HepG2 (cell line): ENCODE data around the gene THADA. TPM values are rescaled to one million over a fixed set of nuclear protein-coding genes. Genes with fewer than 3 reads are reported as not detected.
A peak's percentile ranks its signal among the peaks of the same experiment; 100 is the strongest.

Experiments used
- AFF4 ChIP-seq: sonication (generic); formaldehyde crosslinking; IDR thresholded peaks from 2 replicates; pipeline ENCODE4 v1.4.0; 2020; ENCODE audit warnings: missing genetic modification reagents
- CREB1 ChIP-seq, 2 experiments: fragments of 450-650 bp in 1 of 2; IDR thresholded peaks; 2 replicates each; pipeline ENCODE4 v1.6.1; 2016 to 2017; ENCODE audit warnings: control low read depth in 1 of 2, mild to moderate bottlenecking in 1 of 2, missing compliant biosample characterization in 1 of 2, missing genetic modification characterization in 1 of 2
- DR1 ChIP-seq: sonication (generic); formaldehyde crosslinking; IDR thresholded peaks from 2 replicates; pipeline ENCODE4 v1.8.0; 2021; ENCODE audit warnings: mild to moderate bottlenecking, missing genetic modification reagents, inconsistent platforms
- GABPB1 ChIP-seq: IDR thresholded peaks from 2 replicates; pipeline ENCODE4 v1.6.1; 2016; ENCODE audit warnings: mild to moderate bottlenecking, missing genetic modification reagents, moderate library complexity, missing compliant biosample characterization
- GATAD2A ChIP-seq: IDR thresholded peaks from 2 replicates; pipeline ENCODE4 v1.6.1; 2016
- GLI4 ChIP-seq: sonication (generic); formaldehyde crosslinking; IDR thresholded peaks from 2 replicates; pipeline ENCODE4 v1.5.1; 2020; ENCODE audit warnings: missing genetic modification reagents, mild to moderate bottlenecking, moderate library complexity, borderline replicate concordance
- KMT2A ChIP-seq: sonication (generic); formaldehyde crosslinking; IDR thresholded peaks from 2 replicates; pipeline ENCODE4 v1.4.0; 2020; ENCODE audit warnings: missing genetic modification reagents
- MAF1 ChIP-seq: sonication (generic); formaldehyde crosslinking; IDR thresholded peaks from 2 replicates; pipeline ENCODE4 v1.5.0; 2020; ENCODE audit warnings: missing genetic modification reagents, borderline replicate concordance
- MLX ChIP-seq: IDR thresholded peaks from 2 replicates; pipeline ENCODE4 v1.6.1; 2016
- PATZ1 ChIP-seq: sonication (generic); formaldehyde crosslinking; IDR thresholded peaks from 2 replicates; pipeline ENCODE4 v1.4.0; 2020; ENCODE audit warnings: missing genetic modification reagents
- SALL1 ChIP-seq: sonication (generic); formaldehyde crosslinking; IDR thresholded peaks from 2 replicates; pipeline ENCODE4 v1.8.0; 2022; ENCODE audit warnings: mild to moderate bottlenecking, missing genetic modification reagents
- SETDB1 ChIP-seq: sonication (generic); formaldehyde crosslinking; IDR thresholded peaks from 2 replicates; pipeline ENCODE4 v1.5.1; 2020; ENCODE audit warnings: missing genetic modification reagents, mild to moderate bottlenecking, borderline replicate concordance
- SIN3B ChIP-seq: fragments of 150-350 bp; IDR thresholded peaks from 2 replicates; pipeline ENCODE4 v1.6.1; 2014; ENCODE audit warnings: low read length
- SNAPC5 ChIP-seq: sonication (generic); formaldehyde crosslinking; IDR thresholded peaks from 2 replicates; pipeline ENCODE4 v1.8.1; 2023; ENCODE audit warnings: mild to moderate bottlenecking, missing genetic modification reagents, borderline replicate concordance
- ZNF543 ChIP-seq: sonication (generic); formaldehyde crosslinking; IDR thresholded peaks from 2 replicates; pipeline ENCODE4 v1.4.0; 2020; ENCODE audit warnings: mild to moderate bottlenecking, missing genetic modification reagents
- ZNF646 ChIP-seq: sonication (generic); formaldehyde crosslinking; IDR thresholded peaks from 2 replicates; pipeline ENCODE4 v1.9.0; 2021; ENCODE audit warnings: mild to moderate bottlenecking, missing genetic modification reagents
- polyA plus RNA-seq, 8 experiments: library from polyadenylated mRNA; depleted of rRNA in 3 of 8; stranded (reverse) in 7 of 8; unstranded in 1 of 8; fragments of >200 nt; fragmentation: Illumina TruSeq in 4 of 8; extraction: Trizol in 4 of 8; gene quantifications; 2 replicates each; pipeline versions ENCODE4 v1.2.1 to v1.2.3, GENCODE V29; 2011 to 2016; ENCODE audit warnings: low read depth in 4 of 8, missing spikeins in 1 of 8, mixed read lengths in 1 of 8; ENCODE audit not compliant: insufficient read depth in 1 of 8
- total RNA-seq, 5 experiments: library from RNA; depleted of rRNA; stranded (reverse); fragments of >200 nt; fragmentation: Illumina TruSeq; extraction: Trizol; gene quantifications; 2 replicates each; pipeline ENCODE4 v1.2.3, GENCODE V29; 2016; ENCODE audit warnings: low read depth in 1 of 5

THADA gene
- total and polyA plus RNA-seq, 2 of the 13 experiments (the other 11 are each of a cell fraction or from before 2014, with no cell fraction given) = 12.7 to 21.7 TPM

GRCh38 chr2:43221763-43222474 lies 373.9 kb downstream of the THADA start (continued):
- peak; percentile 73; the same call in 1 of the 2 replicates for TF ChIP-seq MLX (CRISPR knock-in tag)
- TF ChIP-seq CREB1 (IDR thresholded peaks at IDR 0.05) = peak; percentile 16; the same call in 1 of the 2 replicates
- TF ChIP-seq CREB1 (CRISPR knock-in tag; IDR thresholded peaks at IDR 0.05) = peak; percentile 43
- TF ChIP-seq SIN3B = peak; percentile 58; the same call in 1 of the 2 replicates
- no peak for TF ChIP-seq SETDB1
- 0 out of 2 replicates have a peak, but pooled peaks have one; percentile 48 for TF ChIP-seq ZNF646
- peak; percentile 95; the same call in 1 of the 2 replicates for TF ChIP-seq GLI4
- TF ChIP-seq GABPB1 = peak; percentile 39; the same call in 1 of the 2 replicates
- TF ChIP-seq GATAD2A = peak; percentile 63
- peak; percentile 90; the same call in 1 of the 2 replicates for TF ChIP-seq AFF4 (CRISPR knock-in tag)
- peak; percentile 88 for TF ChIP-seq SALL1
- peak; percentile 84 for TF ChIP-seq PATZ1 (CRISPR knock-in tag)
- TF ChIP-seq ZNF543 (CRISPR knock-in tag) = no peak
- TF ChIP-seq MAF1 (CRISPR knock-in tag) = no peak
- TF ChIP-seq SNAPC5 (CRISPR knock-in tag) = no peak
- peak; percentile 81 for TF ChIP-seq KMT2A (CRISPR knock-in tag)
- TF ChIP-seq DR1 (CRISPR knock-in tag) = no peak
